ENCODE results near the gene RTN4R. TPM values are rescaled to one million over a fixed set of nuclear protein-coding genes. Genes with fewer than 3 reads are reported as not detected.

RTN4R gene
- total RNA-seq, 2 experiments from 2014 or later: 2.6 to 3.1 TPM

- ChIA-PET POLR2A (no interaction called here), CTCF (no interaction called here)
- no peaks in the 10 kb centered on the region for H3K4me1 Mint-ChIP-seq (ENCODE audit: low read depth)
- H3K27ac Mint-ChIP-seq: no peak overlapping the region
- H3K9me3 Mint-ChIP-seq: peaks cover 4% of the 10 kb centered on the region
- H3K27me3 Mint-ChIP-seq: peaks cover 2% of the 10 kb centered on the region
- intact Hi-C loops (cut with micrococcal nuclease): no loop called here
- no peaks in the 10 kb centered on the region for H3K36me3 Mint-ChIP-seq
- no peak for DNase-seq
- no peak overlapping the region for H3K4me3 Mint-ChIP-seq
Measured at GRCh38 chr22:20219667-20220628, 48.2 kb downstream of the RTN4R start.

GRCh38 chr22:20218987-20219386 is 49.1 kb downstream of the RTN4R start:
- no peaks in the 10 kb centered on the region for H3K9me3 Mint-ChIP-seq
- H3K27me3 Mint-ChIP-seq: peaks cover 2% of the 10 kb centered on the region
- ChIA-PET CTCF (no interaction called here), POLR2A (no interaction called here)
- intact Hi-C loops (cut with micrococcal nuclease): no loop called here
- DNase-seq: no peak
- no peaks in the 10 kb centered on the region for H3K4me1 Mint-ChIP-seq (ENCODE audit: low read depth)
- no peak overlapping the region for H3K4me3 Mint-ChIP-seq
- no peak overlapping the region for H3K27ac Mint-ChIP-seq
- no peaks in the 10 kb centered on the region for H3K36me3 Mint-ChIP-seq

- ChIA-PET CTCF (no interaction called here), POLR2A (no interaction called here)
- intact Hi-C loops (cut with micrococcal nuclease): no loop called here
Measured at GRCh38 chr22:20218326-20218872, 49.7 kb downstream of the RTN4R start.

DNA sequence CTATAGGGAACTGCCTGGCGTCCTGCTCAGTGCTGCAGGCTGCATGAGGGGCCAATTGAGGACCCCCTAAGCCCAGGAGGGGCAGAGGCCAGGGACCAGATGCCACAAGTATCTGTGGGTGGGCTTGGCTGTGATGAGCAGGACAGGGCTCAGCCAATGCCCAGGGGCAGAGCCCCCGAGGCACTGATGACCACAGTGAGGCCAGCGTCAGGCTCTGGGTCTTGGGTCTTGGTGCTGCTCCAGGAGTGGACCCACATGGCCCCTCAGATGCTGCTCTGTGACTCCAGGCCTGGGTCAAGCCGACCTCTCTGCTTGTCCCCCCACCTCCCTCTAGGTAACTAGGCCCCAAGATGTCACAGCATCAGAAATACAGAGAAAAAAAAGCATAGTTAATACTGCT is 50.6 kb downstream of the RTN4R start:
- ChIA-PET POLR2A (no interaction called here), CTCF (no interaction called here)
- Mint-ChIP-seq H3K9me3 (no peaks in the 10 kb centered on the region), H3K27me3 (peaks cover 2% of the 10 kb centered on the region), H3K27ac (no peak overlapping the region), H3K4me1 (ENCODE audit: low read depth) (peaks cover under 1% of the 10 kb centered on the region), H3K36me3 (no peaks in the 10 kb centered on the region), H3K4me3 (no peak overlapping the region)
- no peak for DNase-seq
- intact Hi-C loops (cut with micrococcal nuclease): no loop called here

More at GRCh38 chr22:20218326-20218872, 49.7 kb downstream of the RTN4R start:
- Mint-ChIP-seq H3K9me3 (no peaks in the 10 kb centered on the region), H3K4me3 (no peak overlapping the region), H3K36me3 (no peaks in the 10 kb centered on the region), H3K27me3 (peaks cover 2% of the 10 kb centered on the region), H3K27ac (no peak overlapping the region), H3K4me1 (ENCODE audit: low read depth) (no peaks in the 10 kb centered on the region)
- DNase-seq: no peak

- Mint-ChIP-seq H3K36me3 (no peaks in the 10 kb centered on the region), H3K27ac (no peak overlapping the region), H3K4me1 (ENCODE audit: low read depth) (peaks cover 3% of the 10 kb centered on the region), H3K4me3 (no peak overlapping the region), H3K27me3 (peaks cover 2% of the 10 kb centered on the region), H3K9me3 (no peaks in the 10 kb centered on the region)
- no peak for DNase-seq
- intact Hi-C loops (cut with micrococcal nuclease): no loop called here
- ChIA-PET POLR2A (no interaction called here), CTCF (no interaction called here)
Measured at GRCh38 chr22:20216863-20217499, 51.1 kb downstream of the RTN4R start.

GRCh38 chr22:20215742-20216141 is 52.4 kb downstream of the RTN4R start:
- peaks cover 2% of the 10 kb centered on the region for H3K27me3 Mint-ChIP-seq
- CTCF ChIA-PET: interaction anchor here (0.9 kb wide), 1 partner anchor 23 kb away, joined by 3 read pairs; no protein-coding TSS in a partner anchor
- H3K4me1 Mint-ChIP-seq (ENCODE audit: low read depth): peaks cover 3% of the 10 kb centered on the region
- no peaks in the 10 kb centered on the region for H3K9me3 Mint-ChIP-seq
- no peaks in the 10 kb centered on the region for H3K36me3 Mint-ChIP-seq
- H3K4me3 Mint-ChIP-seq: no peak overlapping the region
- no peak for DNase-seq
- intact Hi-C loops (cut with micrococcal nuclease): no loop called here
- H3K27ac Mint-ChIP-seq: no peak overlapping the region
- POLR2A ChIA-PET: no interaction called here

- ChIA-PET POLR2A (no interaction called here), CTCF (no interaction called here)
- Mint-ChIP-seq H3K4me3 (no peak overlapping the region), H3K36me3 (no peaks in the 10 kb centered on the region), H3K4me1 (ENCODE audit: low read depth) (peaks cover 3% of the 10 kb centered on the region), H3K27ac (no peak overlapping the region), H3K27me3 (peaks cover 2% of the 10 kb centered on the region), H3K9me3 (no peaks in the 10 kb centered on the region)
- no peak for DNase-seq
- intact Hi-C loops (cut with micrococcal nuclease): no loop called here
Measured at GRCh38 chr22:20214853-20215252, 53.3 kb downstream of the RTN4R start.

GRCh38 chr22:20213833-20214708 is 54.0 kb downstream of the RTN4R start:
- CTCF ChIA-PET: no interaction called here
- Mint-ChIP-seq H3K27me3 (peaks cover 2% of the 10 kb centered on the region), H3K27ac (no peak overlapping the region), H3K4me3 (no peak overlapping the region), H3K4me1 (ENCODE audit: low read depth) (peaks cover 3% of the 10 kb centered on the region), H3K36me3 (no peaks in the 10 kb centered on the region), H3K9me3 (no peaks in the 10 kb centered on the region)
- POLR2A ChIA-PET: interaction anchor here (1.0 kb wide), 1 partner anchor 97 kb away, joined by 3 read pairs; the partner anchor contains the start of gene TRMT2A
- no peak for DNase-seq
- intact Hi-C loops (cut with micrococcal nuclease): no loop called here

- no peak for DNase-seq
- Mint-ChIP-seq H3K4me1 (ENCODE audit: low read depth) (peaks cover 7% of the 10 kb centered on the region), H3K36me3 (no peaks in the 10 kb centered on the region), H3K4me3 (no peak overlapping the region), H3K27me3 (peaks cover 2% of the 10 kb centered on the region), H3K9me3 (no peaks in the 10 kb centered on the region), H3K27ac (no peak overlapping the region)
- ChIA-PET POLR2A (interaction anchor here (1.0 kb wide), 1 partner anchor 96 kb away, joined by 3 read pairs; the partner anchor contains the start of gene TRMT2A), CTCF (no interaction called here)
- intact Hi-C loops (cut with micrococcal nuclease): no loop called here
Measured at GRCh38 chr22:20212754-20213699, 55.1 kb downstream of the RTN4R start.

GRCh38 chr22:20211997-20212753 is 55.9 kb downstream of the RTN4R start:
- POLR2A ChIA-PET: no interaction called here
- no peaks in the 10 kb centered on the region for H3K36me3 Mint-ChIP-seq
- intact Hi-C loops (cut with micrococcal nuclease): no loop called here
- CTCF ChIA-PET: no interaction called here
- DNase-seq: no peak
- peaks cover 16% of the 10 kb centered on the region for H3K4me1 Mint-ChIP-seq (ENCODE audit: low read depth)
- H3K27me3 Mint-ChIP-seq: peaks cover 2% of the 10 kb centered on the region
- H3K4me3 Mint-ChIP-seq: no peak overlapping the region
- no peaks in the 10 kb centered on the region for H3K9me3 Mint-ChIP-seq
- no peak overlapping the region for H3K27ac Mint-ChIP-seq
